ENCODE data around the gene GIT2. TPM values are rescaled to one million over a fixed set of nuclear protein-coding genes. Genes with fewer than 3 reads are reported as not detected.

Gene GIT2
- total and polyA plus RNA-seq, 2 of the 8 experiments (the other 6 are each of a cell fraction or from before 2014, with no cell fraction given), result 9.6 to 20.7 TPM

DNA sequence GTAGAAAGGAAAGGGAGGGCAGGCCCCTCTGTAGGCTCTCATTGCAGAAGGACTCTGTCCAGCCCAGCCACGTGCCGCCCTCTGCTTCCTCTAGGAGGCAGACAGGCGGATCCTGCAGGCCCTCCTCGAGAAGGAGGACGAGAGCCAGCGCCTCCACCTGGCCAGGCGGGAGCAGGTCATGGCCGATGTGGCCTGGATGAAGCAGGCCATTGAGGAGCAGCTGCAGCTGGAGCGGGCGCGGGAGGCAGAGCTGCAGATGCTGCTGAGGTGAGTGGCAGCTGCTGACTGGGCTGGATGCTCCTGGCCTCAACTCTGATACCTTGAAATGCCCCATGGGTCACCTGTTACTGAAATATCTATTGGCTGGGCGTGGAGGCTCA, 85.2 kb downstream of the GIT2 start (continued):
- TF ChIP-seq, protein P1, sequence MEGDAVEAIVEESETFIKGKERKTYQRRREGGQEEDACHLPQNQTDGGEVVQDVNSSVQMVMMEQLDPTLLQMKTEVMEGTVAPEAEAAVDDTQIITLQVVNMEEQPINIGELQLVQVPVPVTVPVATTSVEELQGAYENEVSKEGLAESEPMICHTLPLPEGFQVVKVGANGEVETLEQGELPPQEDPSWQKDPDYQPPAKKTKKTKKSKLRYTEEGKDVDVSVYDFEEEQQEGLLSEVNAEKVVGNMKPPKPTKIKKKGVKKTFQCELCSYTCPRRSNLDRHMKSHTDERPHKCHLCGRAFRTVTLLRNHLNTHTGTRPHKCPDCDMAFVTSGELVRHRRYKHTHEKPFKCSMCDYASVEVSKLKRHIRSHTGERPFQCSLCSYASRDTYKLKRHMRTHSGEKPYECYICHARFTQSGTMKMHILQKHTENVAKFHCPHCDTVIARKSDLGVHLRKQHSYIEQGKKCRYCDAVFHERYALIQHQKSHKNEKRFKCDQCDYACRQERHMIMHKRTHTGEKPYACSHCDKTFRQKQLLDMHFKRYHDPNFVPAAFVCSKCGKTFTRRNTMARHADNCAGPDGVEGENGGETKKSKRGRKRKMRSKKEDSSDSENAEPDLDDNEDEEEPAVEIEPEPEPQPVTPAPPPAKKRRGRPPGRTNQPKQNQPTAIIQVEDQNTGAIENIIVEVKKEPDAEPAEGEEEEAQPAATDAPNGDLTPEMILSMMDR (IDR thresholded peaks at IDR 0.05; ENCODE audit: control extremely low read depth in 1 of 3, insufficient read depth in 1 of 3, low read depth in 1 of 3, low read length in 3 of 3), result peak; percentile 99 to 100 (median 99)
- TF ChIP-seq, protein P2, sequence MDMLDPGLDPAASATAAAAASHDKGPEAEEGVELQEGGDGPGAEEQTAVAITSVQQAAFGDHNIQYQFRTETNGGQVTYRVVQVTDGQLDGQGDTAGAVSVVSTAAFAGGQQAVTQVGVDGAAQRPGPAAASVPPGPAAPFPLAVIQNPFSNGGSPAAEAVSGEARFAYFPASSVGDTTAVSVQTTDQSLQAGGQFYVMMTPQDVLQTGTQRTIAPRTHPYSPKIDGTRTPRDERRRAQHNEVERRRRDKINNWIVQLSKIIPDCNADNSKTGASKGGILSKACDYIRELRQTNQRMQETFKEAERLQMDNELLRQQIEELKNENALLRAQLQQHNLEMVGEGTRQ (IDR thresholded peaks at IDR 0.05; ENCODE audit: low read length), result peak; percentile 72
- TF ChIP-seq ASH2L (IDR thresholded peaks at IDR 0.05; ENCODE audit: low read length) (no peak), GABPA (IDR thresholded peaks at IDR 0.05; ENCODE audit: borderline replicate concordance, insufficient read depth, low read length) (peak; percentile 49; the same call in 1 of the 2 replicates), EZH2 (IDR thresholded peaks at IDR 0.05; ENCODE audit: low read depth, low read length, severe bottlenecking) (no peak), RXRA (IDR thresholded peaks at IDR 0.05; ENCODE audit: insufficient read depth, low read depth, low read length) (no peak), NANOG (IDR thresholded peaks at IDR 0.05; ENCODE audit: insufficient read depth, low read depth, low read length, poor library complexity, severe bottlenecking) (no peak), BCL11A (IDR thresholded peaks at IDR 0.05; ENCODE audit: low read depth in 2 of 2, low read length in 2 of 2) (no peak), HDAC2 (IDR thresholded peaks at IDR 0.05; ENCODE audit: borderline replicate concordance in 1 of 2, low read depth in 2 of 2, low read length in 2 of 2) (no peak), SP4 (IDR thresholded peaks at IDR 0.05; ENCODE audit: low read length) (no peak), E2F6 (IDR thresholded peaks at IDR 0.05) (peak; percentile 75; the same call in 1 of the 2 replicates), JUND (IDR thresholded peaks at IDR 0.05; ENCODE audit: low read length) (no peak)
- TF ChIP-seq, protein P3, sequence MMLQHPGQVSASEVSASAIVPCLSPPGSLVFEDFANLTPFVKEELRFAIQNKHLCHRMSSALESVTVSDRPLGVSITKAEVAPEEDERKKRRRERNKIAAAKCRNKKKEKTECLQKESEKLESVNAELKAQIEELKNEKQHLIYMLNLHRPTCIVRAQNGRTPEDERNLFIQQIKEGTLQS (IDR thresholded peaks at IDR 0.05; ENCODE audit: insufficient read depth, low read depth, low read length), result peak; percentile 69; the same call in 1 of the 2 replicates
